Gastrocnemius medialis (tissue), 4 donors: ENCODE measurements around the gene TSHR.

ENCODE experiments used
- CTCF ChIP-seq, 5 experiments: fragments of 450-650 bp in 3 of 5; fragments of 200-600 bp in 2 of 5; sonication (generic) in 2 of 5; IDR thresholded peaks in 4 of 5; conservative IDR thresholded peaks in 1 of 5; 1 replicate in 4 of 5; 2 replicates in 1 of 5; pipeline ENCODE4 v1.5.1; 2016 to 2019; ENCODE audit warnings: antibody characterized with exemption in 5 of 5, mild to moderate bottlenecking in 3 of 5, moderate library complexity in 3 of 5
- POLR2A ChIP-seq, 2 donors: fragments of 450-650 bp; IDR thresholded peaks; one replicate each; pipeline ENCODE4 v1.6.1; 2017; ENCODE audit warnings: antibody characterized with exemption in 2 of 2, mild to moderate bottlenecking in 2 of 2, moderate library complexity in 2 of 2

- TF ChIP-seq CTCF (IDR thresholded peaks at IDR 0.05 in 4 of 5, conservative IDR thresholded peaks at IDR 0.05 in 1 of 5) (no peak), POLR2A (IDR thresholded peaks at IDR 0.05) (no peak)
Observed at GRCh38 chr14:81105378-81105777, 150.0 kb downstream of the TSHR start.
